WERI-Rb-1 (cell line): ENCODE data around the gene DSCAM.

ENCODE experiments used
- DNase-seq: peaks from one replicate; pipeline ENCODE4 v3.0.0-alpha.2; 2020
- H3K27ac ChIP-seq: fragments of 250-450 bp; sonication (Bioruptor Pico); 2 replicates; pipeline ENCODE4 v1.5.1; 2020; ENCODE audit warnings: mild to moderate bottlenecking, moderate library complexity
- H3K27me3 ChIP-seq: fragments of 250-450 bp; sonication (Bioruptor Pico); 2 replicates; pipeline ENCODE4 v1.5.1; 2021; ENCODE audit warnings: mild to moderate bottlenecking, low read depth, moderate library complexity; ENCODE audit not compliant: insufficient read depth, severe bottlenecking
- H3K36me3 ChIP-seq: fragments of 250-450 bp; sonication (Bioruptor Pico); 2 replicates; pipeline ENCODE4 v1.5.1; 2020; ENCODE audit warnings: mild to moderate bottlenecking, moderate library complexity
- H3K4me3 ChIP-seq: 2 replicates; pipeline ENCODE4 v1.5.1; 2011; ENCODE audit warnings: low read depth, mild to moderate bottlenecking, control low read depth, low read length
- H3K9me3 ChIP-seq: fragments of 250-450 bp; sonication (Bioruptor Pico); 2 replicates; pipeline ENCODE4 v1.5.1; 2021; ENCODE audit warnings: mild to moderate bottlenecking, moderate library complexity; ENCODE audit not compliant: severe bottlenecking
- TF ChIP-seq, protein P1 (sequence below): IDR thresholded peaks from 2 replicates; pipeline ENCODE4 v1.5.1; 2011; ENCODE audit warnings: low read depth, mild to moderate bottlenecking, control low read depth, inconsistent platforms, low read length

Gene DSCAM

DNA sequence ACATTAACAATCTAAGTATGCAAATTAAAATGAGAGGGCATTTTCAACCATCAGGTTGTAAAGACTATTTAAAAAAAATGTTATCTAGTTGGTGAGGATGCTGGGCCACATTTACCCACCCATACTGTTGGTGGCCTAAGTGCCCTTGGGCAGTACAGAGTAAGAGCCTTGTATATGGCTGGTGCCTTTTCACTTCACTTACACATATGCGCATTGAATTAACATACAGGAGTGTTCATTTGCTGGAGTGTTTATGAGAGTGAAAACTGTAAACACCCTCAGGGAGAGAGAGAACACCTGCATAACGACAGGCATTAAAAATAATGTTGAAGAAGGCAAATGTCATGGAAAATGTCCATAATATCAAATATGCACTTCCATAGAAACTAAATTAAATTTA lies 552.6 kb downstream of the DSCAM start:
- H3K27ac ChIP-seq = no peak overlapping the region
- TF ChIP-seq, protein P1, sequence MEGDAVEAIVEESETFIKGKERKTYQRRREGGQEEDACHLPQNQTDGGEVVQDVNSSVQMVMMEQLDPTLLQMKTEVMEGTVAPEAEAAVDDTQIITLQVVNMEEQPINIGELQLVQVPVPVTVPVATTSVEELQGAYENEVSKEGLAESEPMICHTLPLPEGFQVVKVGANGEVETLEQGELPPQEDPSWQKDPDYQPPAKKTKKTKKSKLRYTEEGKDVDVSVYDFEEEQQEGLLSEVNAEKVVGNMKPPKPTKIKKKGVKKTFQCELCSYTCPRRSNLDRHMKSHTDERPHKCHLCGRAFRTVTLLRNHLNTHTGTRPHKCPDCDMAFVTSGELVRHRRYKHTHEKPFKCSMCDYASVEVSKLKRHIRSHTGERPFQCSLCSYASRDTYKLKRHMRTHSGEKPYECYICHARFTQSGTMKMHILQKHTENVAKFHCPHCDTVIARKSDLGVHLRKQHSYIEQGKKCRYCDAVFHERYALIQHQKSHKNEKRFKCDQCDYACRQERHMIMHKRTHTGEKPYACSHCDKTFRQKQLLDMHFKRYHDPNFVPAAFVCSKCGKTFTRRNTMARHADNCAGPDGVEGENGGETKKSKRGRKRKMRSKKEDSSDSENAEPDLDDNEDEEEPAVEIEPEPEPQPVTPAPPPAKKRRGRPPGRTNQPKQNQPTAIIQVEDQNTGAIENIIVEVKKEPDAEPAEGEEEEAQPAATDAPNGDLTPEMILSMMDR = no peak
- H3K9me3 ChIP-seq = no peaks in the 10 kb centered on the region
- H3K27me3 ChIP-seq = no peaks in the 10 kb centered on the region
- H3K36me3 ChIP-seq = no peaks in the 10 kb centered on the region
- no peak for DNase-seq
- H3K4me3 ChIP-seq = no peak overlapping the region

GRCh38 chr21:40291560-40291959 lies 555.4 kb downstream of the DSCAM start:
- Histone ChIP-seq H3K27ac (no peak overlapping the region), H3K4me3 (no peak overlapping the region), H3K9me3 (no peaks in the 10 kb centered on the region), H3K36me3 (no peaks in the 10 kb centered on the region), H3K27me3 (no peaks in the 10 kb centered on the region)
- TF ChIP-seq, protein P1 = no peak
- DNase-seq = no peak

- H3K4me3 ChIP-seq = no peak overlapping the region
- no peak overlapping the region for H3K27ac ChIP-seq
- H3K9me3 ChIP-seq = no peaks in the 10 kb centered on the region
- H3K36me3 ChIP-seq = no peaks in the 10 kb centered on the region
- DNase-seq = peak; percentile 60
- no peaks in the 10 kb centered on the region for H3K27me3 ChIP-seq
- TF ChIP-seq, protein P1 = no peak
These were observed 562.5 kb downstream of the DSCAM start for GRCh38 chr21:40284409-40284808.

DNA sequence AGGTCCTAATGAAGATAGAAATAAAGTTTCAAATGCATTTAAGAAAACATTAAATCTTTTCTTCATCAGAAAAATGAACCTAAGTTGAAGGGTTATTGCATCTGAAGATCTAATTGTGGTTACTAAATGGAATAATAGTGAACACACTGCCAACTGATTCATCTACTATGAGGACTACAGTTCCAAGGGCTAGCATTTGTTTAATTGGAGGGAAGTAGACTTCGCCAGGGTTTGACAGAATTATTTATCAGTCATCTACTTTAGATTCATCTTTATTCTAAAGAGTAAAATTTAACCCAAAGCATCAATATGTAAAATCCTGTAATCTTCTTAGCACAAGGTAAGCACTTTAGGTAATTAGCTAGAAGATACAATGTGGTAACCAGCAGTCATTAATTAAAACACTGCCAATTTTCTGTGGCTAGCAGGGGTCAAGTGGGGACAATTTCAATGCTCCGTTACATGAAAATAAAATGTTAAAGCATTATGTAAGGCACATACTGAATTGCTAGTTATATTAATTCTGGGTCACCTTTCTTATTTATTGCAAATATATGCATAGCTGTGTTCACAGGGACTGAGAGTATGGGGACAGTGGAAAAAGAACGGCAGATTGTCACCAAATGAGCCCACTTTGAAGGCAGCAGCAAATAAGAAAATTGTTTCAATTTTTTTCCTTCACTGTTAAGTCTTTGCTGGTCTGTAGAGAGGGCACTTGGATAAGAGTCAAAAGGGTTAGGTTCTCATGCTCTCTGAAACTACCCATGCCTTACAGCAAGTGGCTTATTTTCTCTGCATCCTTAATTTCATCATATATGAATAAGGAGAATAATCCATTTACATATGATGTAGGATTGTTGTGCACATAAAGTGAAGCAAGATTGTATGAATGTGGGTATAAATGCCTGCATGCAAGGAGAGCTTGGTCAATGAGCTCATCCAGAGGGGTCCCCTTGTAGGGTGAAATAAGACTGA lies 563.8 kb downstream of the DSCAM start:
- Histone ChIP-seq H3K4me3 (no peak overlapping the region), H3K9me3 (no peaks in the 10 kb centered on the region), H3K27ac (no peak overlapping the region), H3K27me3 (no peaks in the 10 kb centered on the region), H3K36me3 (no peaks in the 10 kb centered on the region)
- no peak for DNase-seq
- TF ChIP-seq, protein P1 = no peak

- H3K27me3 ChIP-seq = no peaks in the 10 kb centered on the region
- H3K4me3 ChIP-seq = no peak overlapping the region
- H3K27ac ChIP-seq = no peak overlapping the region
- no peak for DNase-seq
- TF ChIP-seq, protein P1 = no peak
- H3K9me3 ChIP-seq = peaks cover 4% of the 10 kb centered on the region
- no peaks in the 10 kb centered on the region for H3K36me3 ChIP-seq
These were observed 568.6 kb downstream of the DSCAM start for GRCh38 chr21:40278345-40278744.
